Osteoblast (primary cell): Measurements from ENCODE around the gene CFAP57. TPM values are rescaled to one million over a fixed set of nuclear protein-coding genes. Genes with fewer than 3 reads are reported as not detected.

ENCODE experiments used
- DNase-seq: peaks from one replicate; pipeline ENCODE4 v3.0.0; 2011; ENCODE audit warnings: low spot score, mixed read lengths; ENCODE audit not compliant: insufficient read length; ENCODE audit errors: missing footprints
- H2AFZ ChIP-seq: 2 replicates; pipeline ENCODE4 v1.6.0; 2011; ENCODE audit warnings: mild to moderate bottlenecking, low read length
- H3K27ac ChIP-seq: 2 replicates; pipeline ENCODE4 v1.5.1; 2011; ENCODE audit warnings: mild to moderate bottlenecking, low read depth, low read length, moderate library complexity
- H3K27me3 ChIP-seq: 2 replicates; pipeline ENCODE4 v1.6.0; 2012; ENCODE audit warnings: mild to moderate bottlenecking, control low read depth, inconsistent platforms, low read length, moderate library complexity; ENCODE audit not compliant: insufficient read depth
- H3K36me3 ChIP-seq: 2 replicates; pipeline ENCODE4 v1.5.1; 2011; ENCODE audit warnings: mild to moderate bottlenecking, low read length, control low read depth, moderate library complexity; ENCODE audit not compliant: insufficient read depth
- H3K4me1 ChIP-seq: 2 replicates; pipeline ENCODE4 v1.5.1; 2011; ENCODE audit warnings: mild to moderate bottlenecking, low read length, control low read depth, moderate library complexity; ENCODE audit not compliant: insufficient read depth
- H3K4me2 ChIP-seq: 2 replicates; pipeline ENCODE4 v1.6.0; 2011; ENCODE audit warnings: mild to moderate bottlenecking, low read length; ENCODE audit not compliant: insufficient read depth
- H3K4me3 ChIP-seq: fragments of 200-600 bp; sonication (generic); 3 replicates; pipeline ENCODE4 v1.5.1; 2012; ENCODE audit warnings: mild to moderate bottlenecking, low read length, inconsistent platforms; ENCODE audit not compliant: insufficient read depth
- H3K79me2 ChIP-seq: 2 replicates; pipeline ENCODE4 v1.6.0; 2012; ENCODE audit warnings: mild to moderate bottlenecking, low read length, control low read depth, inconsistent platforms; ENCODE audit not compliant: insufficient read depth
- H3K9me3 ChIP-seq: 2 replicates; pipeline ENCODE4 v1.5.1; 2011; ENCODE audit warnings: low read depth, low read length, control low read depth
- H4K20me1 ChIP-seq: 2 replicates; pipeline ENCODE4 v1.6.0; 2012; ENCODE audit warnings: mild to moderate bottlenecking, low read length, control low read depth; ENCODE audit not compliant: insufficient read depth
- CTCF ChIP-seq: IDR thresholded peaks from 2 replicates; pipeline ENCODE4 v1.5.1; 2011; ENCODE audit warnings: mild to moderate bottlenecking, low read depth, low read length, moderate library complexity; ENCODE audit errors: extremely low read depth
- total RNA-seq: library from RNA; depleted of rRNA; stranded (reverse); fragments of >200 nt; gene quantifications from 2 replicates; pipeline ENCODE4 v1.2.3, GENCODE V29; 2012

CFAP57 gene
- total RNA-seq, 1 donor: under 0.01 TPM

- Histone ChIP-seq H3K27ac (no peak overlapping the region), H3K4me3 (no peak overlapping the region), H3K4me1 (no peaks in the 10 kb centered on the region), H3K36me3 (no peaks in the 10 kb centered on the region), H3K79me2 (no peaks in the 10 kb centered on the region), H4K20me1 (no peaks in the 10 kb centered on the region), H3K9me3 (no peaks in the 10 kb centered on the region), H3K27me3 (peaks cover 11% of the 10 kb centered on the region), H2AFZ (peak overlapping the region; percentile 22), H3K4me2 (no peak overlapping the region)
- TF ChIP-seq CTCF: no peak
- peak; percentile 86 for DNase-seq
These were observed 95.2 kb downstream of the CFAP57 start for GRCh38 chr1:43267291-43267805.

- no peak for DNase-seq
- H2AFZ ChIP-seq: no peak overlapping the region
- H3K9me3 ChIP-seq: no peaks in the 10 kb centered on the region
- no peak overlapping the region for H3K4me2 ChIP-seq
- H3K27ac ChIP-seq: no peak overlapping the region
- H3K4me3 ChIP-seq: no peak overlapping the region
- no peaks in the 10 kb centered on the region for H4K20me1 ChIP-seq
- no peaks in the 10 kb centered on the region for H3K79me2 ChIP-seq
- peaks cover 11% of the 10 kb centered on the region for H3K27me3 ChIP-seq
- no peaks in the 10 kb centered on the region for H3K36me3 ChIP-seq
- no peak for TF ChIP-seq CTCF
- no peaks in the 10 kb centered on the region for H3K4me1 ChIP-seq
These were observed 95.8 kb downstream of the CFAP57 start for GRCh38 chr1:43267818-43268425.

GRCh38 chr1:43269627-43270375 lies 97.7 kb downstream of the CFAP57 start, which contains the start of gene TMEM125:
TSS of gene TMEM125 (plus strand) at chr1:43269983. CDS start at chr1:43272723, 2,740 bp downstream.
- Histone ChIP-seq H3K27ac (no peak within 1 kb of the TSS), H3K79me2 (no peaks in the 10 kb centered on the region), H3K36me3 (no peaks in the 10 kb centered on the region), H3K27me3 (peaks cover 11% of the 10 kb centered on the region), H3K9me3 (no peaks in the 10 kb centered on the region), H4K20me1 (no peaks in the 10 kb centered on the region), H3K4me1 (no peaks in the 10 kb centered on the region), H3K4me2 (no peak within 1 kb of the TSS), H2AFZ (no peak within 1 kb of the TSS), H3K4me3 (no peak within 1 kb of the TSS)
- DNase-seq: no peak
- no peak for TF ChIP-seq CTCF

GRCh38 chr1:43270421-43271095 lies 98.4 kb downstream of the CFAP57 start:
- H2AFZ ChIP-seq: no peak overlapping the region
- no peaks in the 10 kb centered on the region for H3K9me3 ChIP-seq
- H3K4me3 ChIP-seq: no peak overlapping the region
- no peak overlapping the region for H3K4me2 ChIP-seq
- H4K20me1 ChIP-seq: no peaks in the 10 kb centered on the region
- H3K4me1 ChIP-seq: no peaks in the 10 kb centered on the region
- no peak overlapping the region for H3K27ac ChIP-seq
- no peaks in the 10 kb centered on the region for H3K36me3 ChIP-seq
- no peak for TF ChIP-seq CTCF
- H3K79me2 ChIP-seq: no peaks in the 10 kb centered on the region
- DNase-seq: no peak
- peaks cover 11% of the 10 kb centered on the region for H3K27me3 ChIP-seq
